Cardiac septum (tissue), 1 donor: ENCODE measurements around the gene TNFAIP8L2. TPM values are rescaled to one million over a fixed set of nuclear protein-coding genes. Genes with fewer than 3 reads are reported as not detected.
A peak's percentile ranks its signal among the peaks of the same experiment; 100 is the strongest.

Source experiments
- DNase-seq: peaks from one replicate; pipeline ENCODE4 v3.0.0-alpha.2; 2020; ENCODE audit warnings: low spot score
- intact Hi-C: fragments of 100-400 bp; cut with DNase I; formaldehyde crosslinking; loops from one replicate; pipeline ENCODE4 v1.14.0; 2022
- total RNA-seq: library from RNA; stranded (reverse); fragmentation: NEBNext Ultra II Directional; extraction: Animal tissue kit (Norgen Biotek cat#: 25700); gene quantifications from one replicate; pipeline ENCODE4 v1.2.1, GENCODE V29; 2021
- donor health status: DM: no; HTN: no; CAD: no.

Gene TNFAIP8L2
- total RNA-seq, 1 donor from 2014 or later: 0.86 TPM

- intact Hi-C loops: loop anchor here (5.0 kb wide), 2 partner anchors 72 to 122 kb away; partner anchors contain the start of gene GABPB2
- DNase-seq: no peak
Measured at GRCh38 chr1:151144474-151145303, 11.8 kb upstream of the TNFAIP8L2 start.

GRCh38 chr1:151145304-151146071 is 11.0 kb upstream of the TNFAIP8L2 start:
- intact Hi-C loops: loop anchor here (5.0 kb wide), 2 partner anchors 73 to 123 kb away; partner anchors contain the start of gene GABPB2
- DNase-seq: no peak

GRCh38 chr1:151146072-151146411 is 10.4 kb upstream of the TNFAIP8L2 start:
- no peak for DNase-seq
- intact Hi-C loops: loop anchor here (5.0 kb wide), 2 partner anchors 74 to 124 kb away; partner anchors contain the start of gene GABPB2

GRCh38 chr1:151146412-151147131 is 9.9 kb upstream of the TNFAIP8L2 start, which contains the start of gene SEMA6C:
Gene SEMA6C, minus strand, starts transcription at chr1:151146631. Its CDS starts 4,010 bp downstream, at chr1:151142621.
- intact Hi-C loops: loop anchor here (5.0 kb wide), 2 partner anchors 74 to 124 kb away; partner anchors contain the start of gene GABPB2
- peak; percentile 100 for DNase-seq

- intact Hi-C loops: loop anchor here (5.0 kb wide), 2 partner anchors 75 to 125 kb away; partner anchors contain the start of gene GABPB2
- DNase-seq: no peak
Measured at GRCh38 chr1:151147132-151147503, 9.3 kb upstream of the TNFAIP8L2 start.

GRCh38 chr1:151147665-151148064 is 8.8 kb upstream of the TNFAIP8L2 start:
- intact Hi-C loops: loop anchor here (5.0 kb wide), 2 partner anchors 75 to 125 kb away; partner anchors contain the start of gene GABPB2
- DNase-seq: no peak

GRCh38 chr1:151157067-151157531 is 650 bp downstream of the TNFAIP8L2 start:
- peak; percentile 87 for DNase-seq
- intact Hi-C loops: loop anchor here (2.0 kb wide), 1 partner anchor 56 kb away; no protein-coding TSS in a partner anchor

- intact Hi-C loops: no loop called here
- DNase-seq: no peak
Measured at GRCh38 chr1:151158326-151158725, 1.9 kb downstream of the TNFAIP8L2 start.

- intact Hi-C loops: no loop called here
- no peak for DNase-seq
Measured at GRCh38 chr1:151158751-151159251, 2.4 kb downstream of the TNFAIP8L2 start.

GRCh38 chr1:151159373-151159772 is 2.9 kb downstream of the TNFAIP8L2 start:
- no peak for DNase-seq
- intact Hi-C loops: no loop called here

- no peak for DNase-seq
- intact Hi-C loops: loop anchor here (5.0 kb wide), 1 partner anchor 162 kb away; the partner anchor contains the start of gene PI4KB
Measured at GRCh38 chr1:151164732-151165280, 8.4 kb downstream of the TNFAIP8L2 start.

- intact Hi-C loops: loop anchor here (5.0 kb wide), 1 partner anchor 162 kb away; the partner anchor contains the start of gene PI4KB
- DNase-seq: no peak
Measured at GRCh38 chr1:151165281-151165737, 8.9 kb downstream of the TNFAIP8L2 start.

GRCh38 chr1:151165738-151166504 is 9.5 kb downstream of the TNFAIP8L2 start, which contains the start of the genes LYSMD1 and SCNM1:
Gene LYSMD1, minus strand, starts transcription at chr1:151165902. Its CDS starts 644 bp downstream, at chr1:151165258.
Gene SCNM1, plus strand, starts transcription at chr1:151166144. Its CDS starts 9 bp downstream, at chr1:151166153.
- intact Hi-C loops: loop anchor here (5.0 kb wide), 1 partner anchor 161 kb away; the partner anchor contains the start of gene PI4KB
- DNase-seq: peak; percentile 99

GRCh38 chr1:151166505-151166956 is 10.1 kb downstream of the TNFAIP8L2 start:
- DNase-seq: no peak
- intact Hi-C loops: loop anchor here (5.0 kb wide), 1 partner anchor 161 kb away; the partner anchor contains the start of gene PI4KB

- DNase-seq: no peak
- intact Hi-C loops: loop anchor here (5.0 kb wide), 1 partner anchor 160 kb away; the partner anchor contains the start of gene PI4KB
Measured at GRCh38 chr1:151167116-151167515, 10.7 kb downstream of the TNFAIP8L2 start.

GRCh38 chr1:151171190-151171589 is 14.7 kb downstream of the TNFAIP8L2 start:
- DNase-seq: no peak
- intact Hi-C loops: no loop called here

GRCh38 chr1:151175041-151175741 is 18.7 kb downstream of the TNFAIP8L2 start:
- DNase-seq: no peak
- intact Hi-C loops: no loop called here
